Esophagus squamous epithelium (tissue), 4 donors: Measurements from ENCODE around the gene ROR1.

ENCODE experiments used
- POLR2A ChIP-seq, 4 donors: fragments of 450-650 bp; IDR thresholded peaks; one replicate each; pipeline ENCODE4 v1.6.1; 2017; ENCODE audit warnings: antibody characterized with exemption in 4 of 4, mild to moderate bottlenecking in 4 of 4, moderate library complexity in 3 of 4
- TF ChIP-seq, protein P1 (sequence below), 6 experiments: fragments of 450-650 bp in 4 of 6; fragments of 200-600 bp in 2 of 6; sonication (generic) in 2 of 6; IDR thresholded peaks; one replicate each; pipeline ENCODE4 v1.5.1; 2016 to 2019; ENCODE audit warnings: antibody characterized with exemption in 6 of 6, mild to moderate bottlenecking in 4 of 6, moderate library complexity in 4 of 6

DNA sequence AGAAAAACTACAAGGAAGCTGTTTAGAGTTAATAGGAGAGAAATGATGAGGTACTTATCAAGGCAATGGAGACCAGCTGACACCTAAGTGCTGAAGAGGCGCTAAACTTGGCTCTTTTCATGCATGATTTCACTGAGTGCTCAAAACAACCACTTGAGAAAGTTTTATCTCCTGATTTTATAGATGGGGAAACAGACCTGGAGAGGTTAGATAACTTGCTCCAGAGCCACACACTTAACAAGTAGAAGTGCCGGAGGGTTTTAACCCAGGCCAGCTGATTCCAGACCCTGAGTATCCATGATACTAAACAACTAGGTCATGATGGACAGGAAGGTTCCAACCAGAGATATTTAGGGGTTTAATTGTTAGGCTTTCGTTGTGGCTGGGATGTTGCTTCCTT lies 455.5 kb downstream of the ROR1 start:
- TF ChIP-seq, protein P1, sequence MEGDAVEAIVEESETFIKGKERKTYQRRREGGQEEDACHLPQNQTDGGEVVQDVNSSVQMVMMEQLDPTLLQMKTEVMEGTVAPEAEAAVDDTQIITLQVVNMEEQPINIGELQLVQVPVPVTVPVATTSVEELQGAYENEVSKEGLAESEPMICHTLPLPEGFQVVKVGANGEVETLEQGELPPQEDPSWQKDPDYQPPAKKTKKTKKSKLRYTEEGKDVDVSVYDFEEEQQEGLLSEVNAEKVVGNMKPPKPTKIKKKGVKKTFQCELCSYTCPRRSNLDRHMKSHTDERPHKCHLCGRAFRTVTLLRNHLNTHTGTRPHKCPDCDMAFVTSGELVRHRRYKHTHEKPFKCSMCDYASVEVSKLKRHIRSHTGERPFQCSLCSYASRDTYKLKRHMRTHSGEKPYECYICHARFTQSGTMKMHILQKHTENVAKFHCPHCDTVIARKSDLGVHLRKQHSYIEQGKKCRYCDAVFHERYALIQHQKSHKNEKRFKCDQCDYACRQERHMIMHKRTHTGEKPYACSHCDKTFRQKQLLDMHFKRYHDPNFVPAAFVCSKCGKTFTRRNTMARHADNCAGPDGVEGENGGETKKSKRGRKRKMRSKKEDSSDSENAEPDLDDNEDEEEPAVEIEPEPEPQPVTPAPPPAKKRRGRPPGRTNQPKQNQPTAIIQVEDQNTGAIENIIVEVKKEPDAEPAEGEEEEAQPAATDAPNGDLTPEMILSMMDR (IDR thresholded peaks at IDR 0.05), result no peak
- no peak for TF ChIP-seq POLR2A (IDR thresholded peaks at IDR 0.05)
